Endothelial cell of umbilical vein (primary cell): Measurements from ENCODE around the gene TRIM56.

Source experiments
- EZH2 ChIP-seq: IDR thresholded peaks from 2 replicates; pipeline ENCODE4 v1.6.1; 2012; ENCODE audit warnings: borderline replicate concordance, low read depth, mild to moderate bottlenecking, moderate library complexity, low read length, inconsistent platforms; ENCODE audit not compliant: severe bottlenecking
- TF ChIP-seq, protein P1 (sequence below), 2 donors: IDR thresholded peaks; 1 replicate in 1 of 2; 2 replicates in 1 of 2; pipeline ENCODE4 v1.5.1; 2011; ENCODE audit warnings: low read length in 2 of 2, mild to moderate bottlenecking in 2 of 2, moderate library complexity in 2 of 2, control low read depth in 1 of 2, inconsistent platforms in 1 of 2, low read depth in 1 of 2; ENCODE audit not compliant: insufficient read depth in 1 of 2; ENCODE audit errors: extremely low read depth in 1 of 2

DNA sequence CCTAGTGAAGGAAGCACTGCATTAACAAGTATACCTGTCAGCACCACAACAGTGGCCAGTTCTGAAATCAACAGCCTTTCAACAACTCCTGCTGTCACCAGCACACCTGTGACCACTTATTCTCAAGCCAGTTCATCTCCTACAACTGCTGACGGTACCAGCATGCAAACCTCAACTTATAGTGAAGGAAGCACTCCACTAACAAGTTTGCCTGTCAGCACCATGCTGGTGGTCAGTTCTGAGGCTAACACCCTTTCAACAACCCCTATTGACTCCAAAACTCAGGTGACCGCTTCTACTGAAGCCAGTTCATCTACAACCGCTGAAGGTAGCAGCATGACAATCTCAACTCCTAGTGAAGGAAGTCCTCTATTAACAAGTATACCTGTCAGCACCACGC is 49.3 kb upstream of the TRIM56 start:
- TF ChIP-seq, protein P1, sequence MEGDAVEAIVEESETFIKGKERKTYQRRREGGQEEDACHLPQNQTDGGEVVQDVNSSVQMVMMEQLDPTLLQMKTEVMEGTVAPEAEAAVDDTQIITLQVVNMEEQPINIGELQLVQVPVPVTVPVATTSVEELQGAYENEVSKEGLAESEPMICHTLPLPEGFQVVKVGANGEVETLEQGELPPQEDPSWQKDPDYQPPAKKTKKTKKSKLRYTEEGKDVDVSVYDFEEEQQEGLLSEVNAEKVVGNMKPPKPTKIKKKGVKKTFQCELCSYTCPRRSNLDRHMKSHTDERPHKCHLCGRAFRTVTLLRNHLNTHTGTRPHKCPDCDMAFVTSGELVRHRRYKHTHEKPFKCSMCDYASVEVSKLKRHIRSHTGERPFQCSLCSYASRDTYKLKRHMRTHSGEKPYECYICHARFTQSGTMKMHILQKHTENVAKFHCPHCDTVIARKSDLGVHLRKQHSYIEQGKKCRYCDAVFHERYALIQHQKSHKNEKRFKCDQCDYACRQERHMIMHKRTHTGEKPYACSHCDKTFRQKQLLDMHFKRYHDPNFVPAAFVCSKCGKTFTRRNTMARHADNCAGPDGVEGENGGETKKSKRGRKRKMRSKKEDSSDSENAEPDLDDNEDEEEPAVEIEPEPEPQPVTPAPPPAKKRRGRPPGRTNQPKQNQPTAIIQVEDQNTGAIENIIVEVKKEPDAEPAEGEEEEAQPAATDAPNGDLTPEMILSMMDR (IDR thresholded peaks at IDR 0.05; ENCODE audit: extremely low read depth in 1 of 2, insufficient read depth in 1 of 2, low read depth in 1 of 2, low read length in 2 of 2): no peak
- no peak for TF ChIP-seq EZH2
